Stimulated activated naive B cell treated with anti-CD40 and anti-IgM and Interleukin-4, amounts not matched to agents 10 μg/mL and 1 μg/mL and 100 μg/mL, for 72 hours (primary cell): ENCODE data around the gene ZSCAN5C.
"Not testable (repeated sequence)": the region's sequence is repeated elsewhere in the genome, so short reads cannot be mapped to it uniquely, and the experiment has no call there.

Experiments
- ATAC-seq, 2 donors: fragments of 150-1000 bp; cut with Tn5 transposase; replicated peaks; 2 replicates each; pipeline ENCODE4 v1.10.0; 2021; ENCODE audit warnings: moderate library complexity in 1 of 2
- DNase-seq: peaks from one replicate; pipeline ENCODE4 v3.0.0; 2021
- H3K27ac Mint-ChIP-seq: one replicate; pipeline ENCODE4 v1.8.0; 2022; ENCODE audit warnings: mild to moderate bottlenecking, mixed read lengths
- H3K27me3 Mint-ChIP-seq, 2 donors: one replicate each; pipeline ENCODE4 v1.8.0; 2022; ENCODE audit warnings: mixed read lengths in 2 of 2
- H3K36me3 Mint-ChIP-seq, 2 donors: one replicate each; pipeline ENCODE4 v1.8.0; 2022; ENCODE audit warnings: mixed read lengths in 2 of 2, mild to moderate bottlenecking in 1 of 2
- H3K4me1 Mint-ChIP-seq, 2 donors: one replicate each; pipeline ENCODE4 v1.8.0; 2022; ENCODE audit warnings: mixed read lengths in 2 of 2, mild to moderate bottlenecking in 1 of 2
- H3K4me3 Mint-ChIP-seq, 2 donors: one replicate each; pipeline ENCODE4 v1.8.0; 2022; ENCODE audit warnings: mild to moderate bottlenecking in 2 of 2, mixed read lengths in 2 of 2, moderate library complexity in 1 of 2
- H3K9me3 Mint-ChIP-seq, 2 donors: one replicate each; pipeline ENCODE4 v1.8.0; 2022; ENCODE audit warnings: mixed read lengths in 2 of 2, mild to moderate bottlenecking in 1 of 2

ZSCAN5C gene

GRCh38 chr19:56217039-56217949 is 15.2 kb downstream of the ZSCAN5C start:
- DNase-seq (peak; percentile 38), ATAC-seq (peak; percentile 90 to 93)
- peaks cover 9 to 15% of the 10 kb centered on the region in 2 donors for H3K36me3 Mint-ChIP-seq
- H3K9me3 Mint-ChIP-seq: no peaks in the 10 kb centered on the region
- H3K4me1 Mint-ChIP-seq: peaks cover 0 to 4% of the 10 kb centered on the region in 2 donors
- H3K27me3 Mint-ChIP-seq: peaks cover 25 to 45% of the 10 kb centered on the region in 2 donors
- no peak overlapping the region for H3K27ac Mint-ChIP-seq
- H3K4me3 Mint-ChIP-seq: peak overlapping the region; percentile 66 to 73

GRCh38 chr19:56218961-56219360 is 16.9 kb downstream of the ZSCAN5C start:
- H3K27me3 Mint-ChIP-seq: peaks cover 20 to 45% of the 10 kb centered on the region in 2 donors
- ATAC-seq (no peak), DNase-seq (no peak)
- no peak overlapping the region for H3K27ac Mint-ChIP-seq
- H3K4me3 Mint-ChIP-seq: no peak overlapping the region
- H3K4me1 Mint-ChIP-seq: peaks cover 0 to 4% of the 10 kb centered on the region in 2 donors
- no peaks in the 10 kb centered on the region for H3K9me3 Mint-ChIP-seq
- H3K36me3 Mint-ChIP-seq: peaks cover 22 to 31% of the 10 kb centered on the region in 2 donors

DNA sequence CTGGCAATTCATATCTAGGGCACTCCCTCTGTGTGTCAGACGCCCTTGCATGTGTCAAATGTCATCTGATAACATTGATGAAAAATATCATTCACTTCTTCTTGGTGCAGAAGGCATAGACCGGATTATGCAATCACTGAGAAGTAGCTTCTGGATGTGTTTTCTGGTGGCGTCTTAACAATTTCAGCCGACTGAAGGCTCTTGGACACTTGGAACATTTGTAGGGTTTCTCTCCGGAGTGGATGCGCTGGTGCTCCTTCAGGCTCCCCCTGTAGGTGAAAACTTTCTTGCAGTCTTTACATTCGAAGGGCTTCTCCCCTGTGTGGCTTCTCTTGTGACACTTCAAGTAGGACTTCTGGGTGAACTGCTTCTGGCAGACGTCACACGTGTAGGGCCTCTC is 19.4 kb downstream of the ZSCAN5C start:
- not testable (repeated sequence) for ATAC-seq, H3K27ac Mint-ChIP-seq, H3K4me1 Mint-ChIP-seq, H3K4me3 Mint-ChIP-seq, H3K9me3 Mint-ChIP-seq, DNase-seq
- H3K36me3 Mint-ChIP-seq: peaks cover 25 to 31% of the 10 kb centered on the region in 2 donors
- peaks cover 4 to 24% of the 10 kb centered on the region in 2 donors for H3K27me3 Mint-ChIP-seq

GRCh38 chr19:56221851-56222250 is 19.8 kb downstream of the ZSCAN5C start:
- peaks cover 25 to 31% of the 10 kb centered on the region in 2 donors for H3K36me3 Mint-ChIP-seq
- ATAC-seq (no peak), DNase-seq (no peak)
- peaks cover 4 to 24% of the 10 kb centered on the region in 2 donors for H3K27me3 Mint-ChIP-seq
- peaks cover 0 to 4% of the 10 kb centered on the region in 2 donors for H3K4me1 Mint-ChIP-seq
- H3K4me3 Mint-ChIP-seq: no peak overlapping the region
- no peaks in the 10 kb centered on the region for H3K9me3 Mint-ChIP-seq
- H3K27ac Mint-ChIP-seq: no peak overlapping the region

DNA sequence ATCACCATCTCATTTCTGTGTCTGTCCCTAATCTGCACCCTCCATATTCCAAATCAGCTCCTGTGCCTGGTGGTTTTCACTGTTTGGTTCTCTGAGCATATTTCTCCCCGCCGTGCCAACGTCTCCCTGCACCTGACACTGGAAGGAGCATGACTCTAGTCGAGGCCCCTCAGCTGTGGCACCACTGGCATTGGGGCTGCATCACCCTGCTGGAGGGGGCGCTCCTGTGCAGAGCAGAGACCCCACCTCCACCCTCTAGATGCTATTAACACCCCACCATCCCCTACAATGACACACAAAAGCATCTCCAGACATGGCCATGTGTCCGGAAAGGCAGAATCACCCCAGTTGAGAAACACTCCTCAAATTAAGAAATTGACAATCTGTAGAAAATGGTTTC is 20.8 kb downstream of the ZSCAN5C start:
- Mint-ChIP-seq H3K4me3 (no peak overlapping the region), H3K27me3 (peaks cover 3 to 13% of the 10 kb centered on the region in 2 donors), H3K36me3 (peaks cover 25 to 31% of the 10 kb centered on the region in 2 donors), H3K4me1 (peaks cover 0 to 2% of the 10 kb centered on the region in 2 donors), H3K9me3 (no peaks in the 10 kb centered on the region), H3K27ac (no peak overlapping the region)
- DNase-seq: no peak
- no peak for ATAC-seq

GRCh38 chr19:56223481-56223880 is 21.4 kb downstream of the ZSCAN5C start:
- no peak for ATAC-seq
- Mint-ChIP-seq H3K27ac (no peak overlapping the region), H3K36me3 (peaks cover 25 to 31% of the 10 kb centered on the region in 2 donors), H3K9me3 (no peaks in the 10 kb centered on the region), H3K27me3 (peaks cover 0 to 7% of the 10 kb centered on the region in 2 donors), H3K4me3 (no peak overlapping the region), H3K4me1 (no peaks in the 10 kb centered on the region)
- DNase-seq: no peak

DNA sequence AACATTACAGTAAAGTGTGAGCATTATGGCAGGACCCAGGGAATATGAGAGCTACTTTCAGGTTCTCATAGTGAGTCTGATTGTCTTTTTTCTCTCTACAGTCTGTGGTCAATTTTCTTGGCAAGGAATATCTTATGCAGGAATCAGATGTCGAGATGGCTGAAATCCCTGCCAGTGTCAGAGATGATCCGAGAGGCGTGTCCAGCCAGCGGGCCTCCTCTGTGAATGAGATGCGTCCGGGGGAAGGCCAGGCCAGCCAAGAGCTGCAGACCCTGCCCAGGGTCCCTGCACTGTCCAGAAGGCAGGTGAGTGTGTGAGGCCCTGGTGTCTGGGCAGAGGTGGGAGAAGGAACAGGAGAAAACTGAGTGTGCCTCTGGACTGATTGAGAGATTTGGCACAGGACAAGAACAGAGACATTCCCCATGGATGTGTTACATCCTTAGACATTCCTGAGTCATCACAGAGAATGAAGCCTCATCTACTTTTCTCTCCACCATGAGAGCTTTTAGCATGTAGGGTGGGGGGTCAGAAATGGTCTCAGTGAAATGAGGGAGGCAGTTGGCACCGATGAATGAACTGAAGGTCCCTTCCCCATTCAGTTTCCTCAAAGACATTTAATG is 43.2 kb downstream of the ZSCAN5C start:
- Mint-ChIP-seq H3K36me3 (peaks cover 0 to 10% of the 10 kb centered on the region in 2 donors), H3K27ac (no peak overlapping the region), H3K9me3 (no peaks in the 10 kb centered on the region), H3K4me1 (no peaks in the 10 kb centered on the region), H3K27me3 (no peaks in the 10 kb centered on the region), H3K4me3 (no peak overlapping the region)
- ATAC-seq: no peak
- DNase-seq: no peak

GRCh38 chr19:56245764-56246163 is 43.7 kb downstream of the ZSCAN5C start:
- not testable (repeated sequence) for H3K4me3 Mint-ChIP-seq, H3K27me3 Mint-ChIP-seq, H3K36me3 Mint-ChIP-seq, H3K9me3 Mint-ChIP-seq, H3K4me1 Mint-ChIP-seq, ATAC-seq, DNase-seq, H3K27ac Mint-ChIP-seq

- peaks cover 7 to 17% of the 10 kb centered on the region in 2 donors for H3K36me3 Mint-ChIP-seq
- not testable (repeated sequence) for H3K4me3 Mint-ChIP-seq, H3K27me3 Mint-ChIP-seq, H3K27ac Mint-ChIP-seq, DNase-seq, H3K4me1 Mint-ChIP-seq, ATAC-seq, H3K9me3 Mint-ChIP-seq
These were observed 46.8 kb downstream of the ZSCAN5C start for GRCh38 chr19:56248736-56249338.

GRCh38 chr19:56252699-56253422 is 50.8 kb downstream of the ZSCAN5C start:
- Mint-ChIP-seq H3K9me3 (peaks cover 6 to 8% of the 10 kb centered on the region in 2 donors), H3K27me3 (no peaks in the 10 kb centered on the region), H3K36me3 (peaks cover 7 to 11% of the 10 kb centered on the region in 2 donors), H3K4me1 (peaks cover 4 to 9% of the 10 kb centered on the region in 2 donors), H3K4me3 (no peak overlapping the region), H3K27ac (no peak overlapping the region)
- peak; percentile 75 to 83 for ATAC-seq
- peak; percentile 66 for DNase-seq

DNA sequence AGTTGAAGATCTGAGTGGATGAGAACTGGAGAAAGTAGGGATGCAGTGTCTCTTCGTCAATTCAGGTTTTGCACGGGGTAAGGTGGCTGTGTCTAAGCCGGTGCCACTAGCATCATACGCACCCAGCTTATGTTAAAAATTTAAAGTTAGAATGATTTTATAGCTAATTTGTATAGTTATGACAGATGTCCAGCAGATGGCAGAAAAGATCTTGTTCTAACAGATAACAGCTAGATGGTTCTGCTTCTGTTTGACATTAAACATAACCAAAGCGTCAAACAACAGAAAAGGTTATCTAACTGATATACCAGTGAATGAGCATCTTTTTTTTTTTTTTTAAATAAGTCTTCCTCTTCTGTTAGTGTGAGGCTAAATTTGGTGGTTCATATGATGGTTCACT is 51.7 kb downstream of the ZSCAN5C start:
- no peak overlapping the region for H3K4me3 Mint-ChIP-seq
- no peaks in the 10 kb centered on the region for H3K27me3 Mint-ChIP-seq
- peaks cover 7 to 11% of the 10 kb centered on the region in 2 donors for H3K36me3 Mint-ChIP-seq
- ATAC-seq (peak; percentile 42 to 49), DNase-seq (no peak)
- H3K9me3 Mint-ChIP-seq: peaks cover 6 to 8% of the 10 kb centered on the region in 2 donors
- H3K4me1 Mint-ChIP-seq: peaks cover 4 to 9% of the 10 kb centered on the region in 2 donors
- H3K27ac Mint-ChIP-seq: no peak overlapping the region

- Mint-ChIP-seq H3K36me3 (no peaks in the 10 kb centered on the region), H3K27ac (no peak overlapping the region), H3K9me3 (no peaks in the 10 kb centered on the region), H3K4me3 (no peak overlapping the region), H3K27me3 (no peaks in the 10 kb centered on the region), H3K4me1 (peaks cover 0 to 2% of the 10 kb centered on the region in 2 donors)
- ATAC-seq (no peak), DNase-seq (no peak)
These were observed 56.2 kb downstream of the ZSCAN5C start for GRCh38 chr19:56258272-56258671.
